Hepatocyte (in vitro differentiated cells): Measurements from ENCODE around the gene MAGOH.

ENCODE experiments used
- EZH2 ChIP-seq: fragments of 200-600 bp; sonication (generic); IDR thresholded peaks from 2 replicates; pipeline ENCODE4 v1.6.1; 2016; ENCODE audit warnings: antibody characterized with exemption, mild to moderate bottlenecking, borderline replicate concordance
- EZH2phosphoT487 ChIP-seq: fragments of 200-600 bp; sonication (generic); IDR thresholded peaks from one replicate; pipeline ENCODE4 v1.6.1; 2018; ENCODE audit warnings: antibody characterized with exemption, mild to moderate bottlenecking, low read depth, moderate library complexity; ENCODE audit not compliant: unreplicated experiment, severe bottlenecking
- TF ChIP-seq, protein P1 (sequence below): fragments of 200-600 bp; sonication (generic); IDR thresholded peaks from 2 replicates; pipeline ENCODE4 v1.5.1; 2016; ENCODE audit warnings: antibody characterized with exemption, mild to moderate bottlenecking; ENCODE audit not compliant: poor library complexity

GRCh38 chr1:53285969-53286760, 47.8 kb upstream of the MAGOH start:
- TF ChIP-seq, protein P1, sequence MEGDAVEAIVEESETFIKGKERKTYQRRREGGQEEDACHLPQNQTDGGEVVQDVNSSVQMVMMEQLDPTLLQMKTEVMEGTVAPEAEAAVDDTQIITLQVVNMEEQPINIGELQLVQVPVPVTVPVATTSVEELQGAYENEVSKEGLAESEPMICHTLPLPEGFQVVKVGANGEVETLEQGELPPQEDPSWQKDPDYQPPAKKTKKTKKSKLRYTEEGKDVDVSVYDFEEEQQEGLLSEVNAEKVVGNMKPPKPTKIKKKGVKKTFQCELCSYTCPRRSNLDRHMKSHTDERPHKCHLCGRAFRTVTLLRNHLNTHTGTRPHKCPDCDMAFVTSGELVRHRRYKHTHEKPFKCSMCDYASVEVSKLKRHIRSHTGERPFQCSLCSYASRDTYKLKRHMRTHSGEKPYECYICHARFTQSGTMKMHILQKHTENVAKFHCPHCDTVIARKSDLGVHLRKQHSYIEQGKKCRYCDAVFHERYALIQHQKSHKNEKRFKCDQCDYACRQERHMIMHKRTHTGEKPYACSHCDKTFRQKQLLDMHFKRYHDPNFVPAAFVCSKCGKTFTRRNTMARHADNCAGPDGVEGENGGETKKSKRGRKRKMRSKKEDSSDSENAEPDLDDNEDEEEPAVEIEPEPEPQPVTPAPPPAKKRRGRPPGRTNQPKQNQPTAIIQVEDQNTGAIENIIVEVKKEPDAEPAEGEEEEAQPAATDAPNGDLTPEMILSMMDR, result no peak
- TF ChIP-seq EZH2, result no peak
- no peak for TF ChIP-seq EZH2phosphoT487
